Measurements from ENCODE around the gene NBPF20. TPM values are rescaled to one million over a fixed set of nuclear protein-coding genes. Genes with fewer than 3 reads are reported as not detected.
A peak's percentile ranks its signal among the peaks of the same experiment; 100 is the strongest.
"Not testable (repeated sequence)": the region's sequence is repeated elsewhere in the genome, so short reads cannot be mapped to it uniquely, and the experiment has no call there.

NBPF20 gene, protein sequence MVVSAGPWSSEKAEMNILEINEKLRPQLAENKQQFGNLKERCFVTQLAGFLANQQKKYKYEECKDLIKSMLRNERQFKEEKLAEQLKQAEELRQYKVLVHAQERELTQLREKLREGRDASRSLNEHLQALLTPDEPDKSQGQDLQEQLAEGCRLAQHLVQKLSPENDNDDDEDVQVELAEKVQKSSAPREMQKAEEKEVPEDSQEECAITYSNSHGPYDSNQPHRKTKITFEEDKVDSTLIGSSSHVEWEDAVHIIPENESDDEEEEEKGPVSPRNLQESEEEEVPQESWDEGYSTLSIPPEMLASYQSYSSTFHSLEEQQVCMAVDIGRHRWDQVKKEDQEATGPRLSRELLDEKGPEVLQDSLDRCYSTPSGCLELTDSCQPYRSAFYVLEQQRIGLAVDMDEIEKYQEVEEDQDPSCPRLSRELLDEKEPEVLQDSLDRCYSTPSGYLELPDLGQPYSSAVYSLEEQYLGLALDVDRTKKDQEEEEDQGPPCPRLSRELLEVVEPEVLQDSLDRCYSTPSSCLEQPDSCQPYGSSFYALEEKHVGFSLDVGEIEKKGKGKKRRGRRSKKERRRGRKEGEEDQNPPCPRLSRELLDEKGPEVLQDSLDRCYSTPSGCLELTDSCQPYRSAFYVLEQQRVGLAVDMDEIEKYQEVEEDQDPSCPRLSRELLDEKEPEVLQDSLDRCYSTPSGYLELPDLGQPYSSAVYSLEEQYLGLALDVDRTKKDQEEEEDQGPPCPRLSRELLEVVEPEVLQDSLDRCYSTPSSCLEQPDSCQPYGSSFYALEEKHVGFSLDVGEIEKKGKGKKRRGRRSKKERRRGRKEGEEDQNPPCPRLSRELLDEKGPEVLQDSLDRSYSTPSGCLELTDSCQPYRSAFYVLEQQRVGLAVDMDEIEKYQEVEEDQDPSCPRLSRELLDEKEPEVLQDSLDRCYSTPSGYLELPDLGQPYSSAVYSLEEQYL (N-terminal part only)
- 1 to 10 TPM; 1.3 to 1.5 TPM for total RNA-seq
- long read RNA-seq, partial matches to known transcripts = 1 of 2 reads
- long read RNA-seq, other reads (novel, unspliced or antisense) = 1 of 2 reads

DNA sequence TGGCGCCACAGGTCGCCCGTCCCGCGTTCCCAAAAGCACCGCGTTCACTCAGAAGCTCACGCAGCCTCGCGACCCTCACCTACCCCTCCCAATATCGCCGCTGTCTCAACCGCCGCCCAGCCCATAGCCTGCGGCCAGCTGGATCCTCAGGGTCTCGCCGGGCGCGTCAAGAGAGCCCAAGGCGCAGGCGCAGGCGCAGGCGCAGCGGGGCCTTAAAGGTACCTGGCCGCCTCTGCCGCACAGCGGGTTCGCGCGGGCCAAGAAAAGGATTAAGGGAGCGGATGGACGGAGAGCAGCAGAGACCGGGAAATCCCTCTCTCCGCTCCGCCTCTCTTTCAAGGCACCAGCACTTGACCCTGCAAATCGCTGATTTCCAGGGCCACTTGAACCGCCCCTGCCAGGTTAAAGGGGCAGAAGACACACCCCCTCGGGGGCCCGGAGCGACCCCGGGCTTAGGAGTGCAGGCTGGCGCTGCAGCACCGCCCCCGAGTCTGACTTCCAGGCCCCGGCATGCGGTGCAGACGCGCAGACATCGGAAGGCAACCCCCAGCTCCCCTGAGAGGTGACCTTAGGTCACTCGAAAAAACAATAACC is at the start of gene NBPF20:
Gene NBPF20 (minus strand): TSS at position 168 of the 594 bp plus-strand sequence. CDS start 20,331 bp downstream, outside the sequence.
- intact Hi-C loops (cut with DNase I) = no loop called here

GRCh38 chr1:145474837-145475368 is 49.5 kb upstream of the NBPF20 start:
- DNase-seq; intact Hi-C loops (cut with DNase I); ATAC-seq: not testable (repeated sequence)

More for the DNA sequence above, at the start of gene NBPF20:
- DNase-seq (peak; percentile 83), ATAC-seq (peak; percentile 100)

DNA sequence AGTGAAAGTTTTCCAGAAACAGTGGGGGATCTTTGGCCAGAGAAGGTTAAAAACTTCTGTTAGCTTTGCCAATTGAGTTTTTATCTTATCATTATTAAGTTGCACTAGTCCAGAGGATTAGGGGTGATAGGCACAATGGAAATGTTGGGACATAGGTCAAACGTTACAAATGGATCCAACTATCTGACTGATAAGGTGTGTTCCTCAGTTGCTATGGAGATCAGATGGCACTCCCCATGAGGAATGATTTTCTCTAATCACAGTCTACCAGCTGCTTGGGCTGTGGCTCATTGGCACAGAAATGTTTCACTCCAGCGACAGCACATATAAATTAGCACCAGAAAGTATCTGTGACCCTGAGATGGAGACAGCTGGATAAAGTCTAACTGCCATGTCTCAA is 47.3 kb upstream of the NBPF20 start:
- intact Hi-C loops (cut with DNase I); DNase-seq: not testable (repeated sequence)
- ATAC-seq = peak in 1 of 2 donors; percentile 36

DNA sequence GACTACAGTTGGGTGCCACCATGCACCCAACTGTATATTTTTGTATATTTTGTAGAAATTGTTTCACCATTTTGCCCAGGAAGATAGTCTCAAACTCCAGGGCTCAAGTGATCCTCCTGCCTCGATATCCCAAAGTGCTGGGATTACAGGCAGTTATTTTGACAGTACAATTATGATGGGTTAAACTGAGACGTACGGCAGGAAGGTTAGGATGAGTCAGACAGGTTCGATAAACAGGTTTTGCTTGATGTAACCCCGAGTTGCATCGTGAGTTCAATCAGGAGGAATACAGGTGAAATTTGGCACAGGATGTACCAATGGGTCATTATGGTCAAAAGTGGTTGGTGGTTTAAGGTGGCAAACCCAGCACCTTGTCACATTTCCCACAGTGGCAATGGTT is 46.0 kb upstream of the NBPF20 start:
- ATAC-seq; DNase-seq; intact Hi-C loops (cut with DNase I): not testable (repeated sequence)

- intact Hi-C loops (cut with DNase I) = not testable (repeated sequence)
- ATAC-seq (peak; percentile 91 to 94), DNase-seq (peak; percentile 42)
Measured at GRCh38 chr1:145465405-145466144, 40.2 kb upstream of the NBPF20 start.

GRCh38 chr1:145464708-145465336 is 39.4 kb upstream of the NBPF20 start:
- DNase-seq; intact Hi-C loops (cut with DNase I): not testable (repeated sequence)
- peak in 1 of 2 donors; percentile 14 for ATAC-seq

DNA sequence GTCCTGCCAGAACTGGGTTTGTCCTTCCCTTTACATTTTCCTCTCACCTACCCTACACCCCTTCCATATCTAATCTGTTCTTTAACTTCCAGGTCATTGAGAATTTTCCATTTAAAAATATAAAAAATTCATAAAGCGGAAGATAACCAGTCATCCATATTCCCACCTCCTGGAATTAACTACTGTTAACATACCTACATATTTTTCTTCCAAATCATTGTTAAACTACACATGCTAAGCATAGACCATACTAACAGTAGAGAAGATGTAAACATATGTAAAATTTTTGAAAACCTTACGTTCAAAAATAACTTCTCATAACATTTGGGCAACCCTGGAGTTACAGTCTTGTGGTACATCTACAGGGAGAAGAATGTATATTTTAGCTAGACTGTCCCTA is 38.6 kb upstream of the NBPF20 start:
- DNase-seq; intact Hi-C loops (cut with DNase I); ATAC-seq: not testable (repeated sequence)

DNA sequence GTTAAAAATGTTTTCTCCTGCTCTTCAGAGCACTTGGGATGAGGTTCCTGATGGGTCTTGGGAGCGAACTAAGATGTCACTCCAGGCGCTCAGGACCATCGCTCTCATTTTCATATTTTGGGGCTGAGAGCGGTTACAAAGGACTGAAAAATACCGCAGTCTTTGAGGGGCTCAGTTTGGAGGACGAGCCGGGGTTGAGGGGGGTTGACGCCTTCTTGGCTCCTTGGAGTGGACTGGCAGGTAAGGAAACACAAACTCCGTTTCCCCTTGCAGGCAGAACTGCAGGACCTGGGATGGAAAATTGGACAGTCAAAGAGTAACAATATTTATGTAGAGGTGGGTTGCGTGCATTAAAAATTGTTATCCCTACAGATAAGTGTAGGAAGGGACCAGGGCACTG is 35.3 kb upstream of the NBPF20 start:
- intact Hi-C loops (cut with DNase I); DNase-seq; ATAC-seq: not testable (repeated sequence)

DNA sequence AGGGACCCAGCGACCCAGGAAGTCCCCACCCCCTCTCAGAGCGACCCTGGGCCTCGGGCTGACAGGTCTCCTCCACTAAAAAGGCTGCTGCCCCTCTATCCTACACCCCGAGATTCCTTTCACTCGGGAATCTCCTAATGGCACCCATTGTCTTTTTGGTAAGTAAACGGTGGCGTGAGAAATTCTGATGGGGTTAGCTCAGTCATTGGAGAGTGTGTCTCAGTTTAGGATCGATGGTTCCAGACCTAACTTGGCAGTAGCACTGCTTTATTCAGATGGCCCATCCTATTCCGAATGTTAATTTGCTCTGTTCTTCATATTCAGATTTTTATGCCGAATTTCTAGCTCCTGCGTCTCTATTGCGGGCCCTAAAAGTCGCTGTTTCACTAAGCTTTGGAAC is 34.6 kb upstream of the NBPF20 start:
- DNase-seq; intact Hi-C loops (cut with DNase I): not testable (repeated sequence)
- ATAC-seq = peak in 1 of 2 donors; percentile 23

GRCh38 chr1:145459591-145459990 is 34.2 kb upstream of the NBPF20 start:
- intact Hi-C loops (cut with DNase I); DNase-seq: not testable (repeated sequence)
- ATAC-seq = peak; percentile 72 to 89

GRCh38 chr1:145459063-145459462 is 33.7 kb upstream of the NBPF20 start:
- intact Hi-C loops (cut with DNase I); DNase-seq; ATAC-seq: not testable (repeated sequence)

GRCh38 chr1:145454824-145455177 is 29.4 kb upstream of the NBPF20 start:
- ATAC-seq; DNase-seq; intact Hi-C loops (cut with DNase I): not testable (repeated sequence)

DNA sequence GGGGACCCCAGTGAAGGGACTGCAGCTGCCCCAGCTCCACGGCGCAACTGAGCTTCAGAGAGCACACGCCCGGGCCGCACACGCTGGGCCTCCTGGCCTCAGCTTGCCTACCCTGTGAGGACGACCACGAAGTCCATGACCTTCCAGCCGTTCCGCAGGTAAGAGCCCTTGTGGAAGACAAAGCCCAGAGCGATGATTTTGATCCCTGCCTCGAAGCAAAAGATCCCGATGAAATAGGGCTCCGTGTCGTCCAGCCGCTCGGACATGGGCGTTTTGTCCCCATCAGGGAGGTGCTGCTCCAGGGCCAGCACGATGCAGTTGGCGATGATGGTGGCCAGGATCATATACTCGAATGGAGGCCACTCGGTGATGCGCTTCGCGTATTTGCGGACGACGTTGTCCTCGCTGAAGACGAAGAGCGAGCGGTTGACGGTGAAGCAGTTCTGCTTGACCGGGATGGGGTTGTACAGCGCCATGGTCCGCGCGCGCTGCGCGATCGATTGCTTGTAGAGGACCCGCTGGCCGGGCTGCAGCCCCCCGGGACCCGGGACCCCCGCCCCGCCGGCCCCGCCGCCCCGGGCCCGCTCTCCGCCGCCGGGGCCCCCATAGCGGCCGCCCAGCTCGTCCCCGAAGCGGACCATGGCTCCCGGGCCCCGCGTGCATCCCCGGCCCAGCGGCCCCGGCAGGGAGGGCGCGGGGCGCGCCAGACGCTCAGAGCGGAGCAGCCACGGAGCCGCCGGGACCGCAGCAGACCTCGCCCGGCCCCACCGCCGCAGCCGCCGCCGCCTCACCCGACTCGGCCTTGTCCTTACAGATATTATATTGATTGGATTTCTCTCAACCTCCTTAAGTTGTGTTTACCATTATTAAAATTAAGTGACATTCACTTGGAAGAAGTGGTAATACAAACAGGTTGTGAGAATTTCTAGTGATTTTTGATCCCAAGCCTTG is 28.7 kb upstream of the NBPF20 start:
- DNase-seq; intact Hi-C loops (cut with DNase I); ATAC-seq: not testable (repeated sequence)

DNA sequence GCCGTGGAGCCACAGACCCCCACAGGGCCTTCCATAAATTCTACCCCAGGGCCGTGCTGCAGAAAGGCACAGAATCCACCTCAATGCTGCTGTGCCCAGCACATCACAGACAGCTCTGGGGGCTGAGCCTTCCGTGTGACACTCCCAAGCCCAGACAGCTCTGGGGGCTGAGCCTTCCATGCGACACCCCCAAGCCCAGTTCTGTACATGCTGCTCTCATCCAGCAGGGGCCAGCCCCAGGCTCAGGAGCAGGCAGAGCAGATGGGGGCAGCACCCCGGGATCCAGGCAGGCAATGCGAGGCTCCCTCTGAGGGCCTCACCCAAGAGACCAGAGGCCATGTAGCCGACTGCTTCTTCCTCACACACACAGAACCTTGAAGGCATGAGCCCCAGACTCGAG is 27.1 kb upstream of the NBPF20 start:
- DNase-seq; intact Hi-C loops (cut with DNase I); ATAC-seq: not testable (repeated sequence)

DNA sequence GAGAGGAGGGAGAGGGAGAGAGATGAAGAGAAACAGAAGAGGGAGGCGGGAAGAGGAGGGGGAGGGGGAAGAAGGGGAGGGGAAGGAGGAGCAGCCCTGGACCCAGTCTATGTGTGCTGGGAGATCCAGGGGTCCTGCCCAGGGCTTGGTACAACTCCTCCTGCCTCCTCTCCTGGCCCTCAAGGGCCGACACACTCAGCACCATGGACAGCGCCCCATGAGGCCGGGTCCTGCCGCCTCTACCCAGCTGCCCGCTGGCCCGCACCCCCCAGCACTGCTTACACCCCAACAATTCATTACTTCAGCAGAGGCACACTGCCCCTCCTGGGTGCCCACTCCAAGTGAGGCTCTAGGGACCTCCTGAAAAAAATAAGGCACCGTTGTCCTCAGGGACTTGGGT is 26.5 kb upstream of the NBPF20 start:
- ATAC-seq = peak in 1 of 2 donors; percentile 45
- DNase-seq; intact Hi-C loops (cut with DNase I): not testable (repeated sequence)

- DNase-seq; intact Hi-C loops (cut with DNase I): not testable (repeated sequence)
Measured at GRCh38 chr1:145445219-145445618, 19.8 kb upstream of the NBPF20 start.

More at GRCh38 chr1:145445219-145445618, 19.8 kb upstream of the NBPF20 start:
- ATAC-seq = not testable (repeated sequence)

Data from left cardiac atrium (tissue), 4 donors.